ENCODE results near the gene CAMTA1.
A peak's percentile ranks its signal among the peaks of the same experiment; 100 is the strongest.

Gene CAMTA1

DNA sequence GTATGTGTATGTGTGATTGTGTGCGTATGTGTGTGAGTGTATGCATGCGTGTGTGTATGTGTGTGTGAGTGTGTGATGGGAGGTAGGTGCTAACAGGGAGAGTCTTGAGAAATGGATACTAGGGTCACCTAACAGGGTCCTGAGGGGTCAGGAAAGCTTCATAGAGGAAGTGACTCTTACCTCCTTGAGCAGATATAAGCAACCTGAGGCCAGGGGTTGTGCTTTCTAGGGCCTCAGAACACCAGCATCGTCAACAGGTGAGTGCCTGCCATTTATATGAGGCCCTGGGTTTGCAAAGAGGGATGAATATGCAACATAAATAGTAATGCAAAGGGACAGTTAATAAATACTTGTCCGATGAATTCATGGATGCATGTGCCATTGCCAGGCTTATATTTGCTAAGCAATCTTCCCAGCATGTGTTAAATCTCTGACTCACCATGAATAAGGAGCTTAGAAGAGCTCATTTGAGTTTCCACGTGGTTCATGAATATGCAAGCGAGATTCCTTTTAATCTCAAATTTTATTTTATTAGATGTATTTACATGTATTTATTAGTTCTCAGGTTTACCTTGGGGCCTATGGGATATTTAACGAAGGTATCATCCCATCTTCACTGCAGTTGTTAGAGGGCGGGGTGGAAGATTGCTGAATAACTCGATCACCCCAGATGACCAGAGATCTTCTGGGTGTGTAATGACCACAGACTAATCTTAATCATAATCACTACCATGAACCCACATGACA lies 438.3 kb downstream of the CAMTA1 start:
- no peak for DNase-seq

DNA sequence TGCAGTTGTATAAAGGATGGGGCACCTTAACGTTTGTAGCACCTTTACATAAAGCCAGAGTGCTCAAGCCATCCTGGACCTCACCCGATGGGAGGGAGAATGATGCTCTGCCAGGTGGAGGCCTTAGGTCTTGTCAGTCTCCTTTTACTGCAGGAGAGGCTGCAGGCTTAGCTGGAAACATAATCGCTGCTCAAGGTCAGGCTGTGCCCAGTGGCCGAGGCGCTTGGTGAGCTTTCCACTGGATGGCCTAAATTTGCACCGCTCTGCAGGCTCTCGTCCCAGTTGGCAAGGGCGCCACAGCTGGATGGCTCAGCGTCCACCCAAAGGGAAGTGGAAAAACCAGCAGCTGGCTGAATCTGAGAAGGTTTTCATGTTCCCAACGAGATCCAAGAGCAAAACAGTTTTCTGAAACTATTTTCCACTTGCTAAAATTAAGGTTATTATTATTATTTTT lies 438.9 kb downstream of the CAMTA1 start:
- no peak for DNase-seq

DNA sequence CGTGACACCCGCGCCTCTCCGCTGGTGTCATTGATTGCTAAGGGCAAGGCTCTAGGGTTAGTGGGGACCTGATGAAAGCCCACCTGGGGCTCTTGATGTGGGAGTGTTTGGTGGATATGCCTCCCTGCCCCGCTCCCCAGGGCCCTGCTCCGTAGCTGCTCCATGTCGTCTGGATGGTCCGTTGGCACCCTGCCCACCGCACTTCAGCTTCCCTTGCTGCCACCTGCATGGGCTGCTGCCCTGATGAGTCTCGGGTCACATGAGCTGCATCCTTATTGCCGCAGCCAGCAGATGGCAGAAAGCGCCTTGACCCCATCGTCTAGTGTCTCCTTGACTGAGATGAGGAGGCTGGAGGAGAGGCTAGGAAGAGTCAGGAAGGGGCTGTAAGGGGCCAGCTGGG lies 439.4 kb downstream of the CAMTA1 start:
- peak; percentile 87 for DNase-seq

DNA sequence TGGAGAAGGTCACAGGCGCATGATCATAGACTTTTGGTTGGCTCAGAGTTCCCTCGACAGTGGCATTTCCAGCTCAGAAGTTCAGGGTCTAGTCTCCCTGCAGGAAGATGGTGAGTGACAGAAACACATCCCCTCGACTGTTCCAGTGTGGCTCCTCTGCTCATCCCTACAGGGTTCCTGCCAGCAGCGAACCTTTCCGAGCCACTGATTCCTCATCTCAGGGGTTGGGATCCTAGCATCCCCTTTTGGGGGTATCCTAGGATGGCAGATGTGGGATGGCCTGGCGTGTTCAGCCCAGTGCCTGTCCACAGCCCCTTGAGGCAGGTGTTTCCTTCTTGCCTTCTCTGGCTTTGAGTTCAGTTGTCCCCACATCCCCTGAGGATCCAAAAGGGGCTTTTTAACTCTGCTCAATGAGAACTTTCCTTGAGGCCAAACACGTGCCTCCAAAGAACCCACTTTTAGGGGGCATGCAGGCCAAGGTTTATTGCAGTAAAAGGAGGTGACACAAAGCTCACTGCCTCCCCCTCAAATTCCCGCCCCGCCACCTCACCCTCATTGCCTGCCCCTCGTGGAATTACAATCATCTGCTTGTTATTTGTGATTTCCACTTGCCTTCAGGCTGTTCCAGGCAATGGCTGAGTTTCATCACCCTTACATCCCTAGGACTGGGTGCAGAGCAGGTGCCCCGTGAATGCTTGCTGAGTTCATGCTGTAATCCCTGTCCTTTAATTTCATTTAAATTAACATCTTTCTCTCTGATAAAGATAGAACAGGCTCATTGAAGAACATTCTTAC lies 440.7 kb downstream of the CAMTA1 start:
- no peak for DNase-seq

- DNase-seq: no peak
Observed at GRCh38 chr1:7227654-7228053, 442.4 kb downstream of the CAMTA1 start.

DNA sequence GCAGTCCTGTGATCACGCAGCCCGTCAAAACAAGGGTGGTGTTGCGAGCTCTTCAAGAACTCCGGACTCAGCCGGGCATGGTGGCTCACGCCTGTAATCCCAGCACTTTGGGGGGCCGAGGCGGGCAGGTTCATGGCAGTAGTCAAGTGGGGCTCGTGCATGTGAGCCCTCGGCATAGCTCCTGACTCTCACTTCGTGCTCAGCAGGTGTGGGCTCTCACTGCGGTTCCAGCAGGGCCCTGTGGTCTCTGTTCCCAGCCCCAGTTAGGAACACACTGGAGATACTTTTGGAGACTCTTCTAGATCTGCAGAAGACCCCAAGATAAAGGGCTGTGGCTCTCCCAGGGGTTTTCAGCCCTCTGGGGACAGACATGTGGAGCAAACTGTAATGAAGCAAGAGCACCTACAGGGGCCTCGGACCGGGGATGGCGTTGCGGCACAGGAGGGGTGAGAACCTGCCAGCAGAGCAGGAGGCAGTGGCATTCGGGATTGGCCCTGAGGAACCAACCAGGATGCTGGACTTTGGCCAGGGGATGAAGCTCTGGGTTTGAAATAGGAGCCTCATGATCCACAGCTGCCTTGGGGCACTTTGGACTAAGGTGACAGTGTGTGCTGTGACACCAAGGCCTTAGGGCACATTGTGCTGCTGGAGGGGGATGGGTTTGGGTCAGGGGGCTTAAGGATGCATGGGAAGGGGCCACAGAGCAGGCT lies 443.2 kb downstream of the CAMTA1 start:
- DNase-seq: peak; percentile 58

- peak; percentile 75 for DNase-seq
Observed at GRCh38 chr1:7229186-7229585, 443.9 kb downstream of the CAMTA1 start.

DNA sequence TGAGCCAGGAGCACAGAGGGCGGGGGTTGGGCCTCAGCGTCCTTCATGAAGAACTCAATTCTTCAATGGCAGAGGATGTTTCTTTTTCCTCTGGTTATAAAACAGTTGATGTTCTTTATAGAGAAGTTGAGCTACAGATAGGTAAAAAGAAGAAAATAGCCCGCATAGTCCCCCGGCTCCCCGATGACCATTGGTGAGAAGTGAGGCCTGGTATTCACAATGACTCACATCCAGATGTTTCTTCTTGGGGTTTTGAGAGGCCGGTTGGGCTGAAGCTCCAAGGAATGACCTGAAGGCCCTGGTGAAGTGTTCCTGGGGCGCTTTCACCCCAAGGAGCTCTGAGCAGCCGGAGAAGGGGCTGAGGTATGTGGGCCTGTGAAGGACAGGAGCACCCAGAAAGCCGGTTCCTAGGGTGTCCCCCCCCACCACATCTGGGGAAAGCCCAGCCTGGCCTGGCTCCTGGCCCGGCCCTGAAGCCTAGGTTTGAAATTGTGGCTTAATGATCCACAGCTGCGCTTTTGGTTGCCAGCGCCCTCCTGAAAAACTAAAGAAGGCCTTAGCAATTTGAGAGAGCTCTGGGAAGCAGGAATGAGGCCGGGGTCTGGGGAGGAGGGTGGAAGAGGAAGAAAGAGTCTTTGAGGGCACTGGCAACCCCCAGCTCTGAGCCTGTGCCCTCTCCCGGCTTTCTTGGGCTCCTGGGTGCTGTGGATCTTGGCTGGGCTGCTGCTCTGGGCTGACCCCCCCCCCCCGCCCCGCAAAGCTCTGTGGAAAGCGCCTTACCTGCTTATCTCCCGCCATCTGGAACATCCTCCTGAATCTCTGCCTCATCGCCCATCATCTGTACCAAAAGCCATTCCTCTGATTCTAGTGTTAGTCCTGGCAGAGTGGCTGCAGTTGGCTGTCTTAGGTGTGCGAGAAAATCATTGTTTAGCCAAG lies 444.7 kb downstream of the CAMTA1 start:
- no peak for DNase-seq

DNA sequence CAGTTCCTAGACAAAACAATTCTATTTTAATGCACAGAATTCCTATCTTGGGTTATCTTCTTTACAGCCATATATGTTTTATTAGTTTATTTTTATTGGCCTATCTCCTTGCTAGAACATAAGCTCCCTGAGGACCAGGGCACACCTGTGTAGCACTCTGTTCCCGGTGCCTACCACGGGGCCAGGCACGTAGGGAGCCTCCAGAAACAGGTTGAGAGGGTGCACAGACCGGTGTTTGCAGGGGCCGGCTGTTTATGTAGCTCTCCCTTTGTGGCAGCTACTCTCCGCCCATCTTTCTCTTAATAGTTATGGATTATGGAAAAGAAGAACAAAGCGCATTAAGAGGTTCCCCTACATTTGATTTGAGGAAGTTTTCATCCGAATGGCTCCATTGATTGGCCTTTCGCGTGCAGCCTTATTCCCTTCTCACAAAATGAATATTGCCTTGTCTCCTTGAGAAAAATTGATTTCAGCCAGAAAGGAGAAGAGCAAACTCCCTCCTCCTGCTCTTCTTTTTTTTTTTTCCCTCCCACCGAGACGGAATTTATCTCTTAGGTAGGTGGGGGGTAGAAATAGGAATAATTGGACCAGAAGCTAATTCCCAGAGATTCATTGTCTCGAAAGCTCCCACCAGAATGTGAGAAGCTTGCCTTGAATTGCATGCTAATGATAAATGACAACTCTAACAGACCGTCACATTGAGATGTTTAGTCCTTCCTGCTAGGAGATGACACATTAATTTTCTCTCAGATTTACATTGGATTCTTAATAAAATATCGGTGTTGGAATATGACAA lies 447.4 kb downstream of the CAMTA1 start:
- DNase-seq: no peak

GRCh38 chr1:7233237-7233540 lies 447.9 kb downstream of the CAMTA1 start:
- DNase-seq: no peak

DNA sequence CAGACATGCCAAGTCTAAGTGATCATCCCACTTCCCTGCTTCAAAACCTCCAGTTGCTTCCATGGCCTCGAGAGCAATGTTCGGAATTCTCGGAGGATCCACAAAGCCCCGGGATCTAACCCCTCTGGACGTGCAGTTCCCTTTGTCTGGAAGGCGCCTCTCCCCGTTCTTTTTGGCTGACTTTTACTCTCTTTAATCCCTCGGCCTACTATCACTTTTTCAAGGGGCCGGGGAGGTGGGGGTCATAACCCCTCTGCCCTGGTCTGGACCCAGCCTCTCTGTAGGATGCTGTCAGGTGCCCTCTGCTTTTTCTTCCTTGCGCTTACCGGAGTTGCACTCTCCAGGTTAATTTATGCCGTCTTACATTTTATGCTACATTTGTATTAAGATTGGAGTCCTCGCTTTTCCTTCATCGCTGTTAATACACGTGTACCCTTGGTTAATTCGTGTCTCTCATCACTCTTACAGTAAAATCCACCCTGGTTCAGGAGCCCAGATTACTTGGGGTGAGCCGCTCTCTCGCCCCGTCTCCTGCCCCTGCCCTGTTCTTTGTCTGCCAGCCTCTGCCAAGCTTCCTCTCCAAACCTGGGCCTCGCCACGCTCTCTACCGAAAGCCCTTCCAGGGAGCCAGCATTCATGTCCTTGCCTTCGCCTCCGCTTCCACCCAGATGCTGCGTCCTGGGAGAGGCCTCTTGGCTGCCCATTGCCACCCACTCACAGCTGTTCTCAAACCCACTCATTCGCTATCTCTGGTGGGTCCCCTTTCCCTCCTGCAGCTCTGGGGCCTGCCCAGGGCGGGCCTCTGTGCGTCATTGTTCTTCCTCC lies 448.6 kb downstream of the CAMTA1 start:
- no peak for DNase-seq

DNA sequence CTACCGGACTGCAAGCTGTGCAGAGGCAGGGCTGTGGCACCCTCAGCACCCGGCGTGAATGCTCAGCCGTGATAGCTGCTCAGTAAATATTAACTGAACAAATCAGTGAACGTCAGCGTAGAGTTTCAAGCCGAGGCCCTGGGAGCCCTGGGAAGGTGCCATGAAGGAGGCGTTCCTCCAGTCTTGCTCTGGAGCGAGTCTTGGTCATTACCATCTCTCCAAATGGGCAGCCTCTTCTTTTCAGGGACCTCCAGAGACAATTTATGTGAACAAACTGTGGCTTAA lies 449.2 kb downstream of the CAMTA1 start:
- no peak for DNase-seq

GRCh38 chr1:7235871-7236517 lies 450.7 kb downstream of the CAMTA1 start:
- no peak for DNase-seq

DNA sequence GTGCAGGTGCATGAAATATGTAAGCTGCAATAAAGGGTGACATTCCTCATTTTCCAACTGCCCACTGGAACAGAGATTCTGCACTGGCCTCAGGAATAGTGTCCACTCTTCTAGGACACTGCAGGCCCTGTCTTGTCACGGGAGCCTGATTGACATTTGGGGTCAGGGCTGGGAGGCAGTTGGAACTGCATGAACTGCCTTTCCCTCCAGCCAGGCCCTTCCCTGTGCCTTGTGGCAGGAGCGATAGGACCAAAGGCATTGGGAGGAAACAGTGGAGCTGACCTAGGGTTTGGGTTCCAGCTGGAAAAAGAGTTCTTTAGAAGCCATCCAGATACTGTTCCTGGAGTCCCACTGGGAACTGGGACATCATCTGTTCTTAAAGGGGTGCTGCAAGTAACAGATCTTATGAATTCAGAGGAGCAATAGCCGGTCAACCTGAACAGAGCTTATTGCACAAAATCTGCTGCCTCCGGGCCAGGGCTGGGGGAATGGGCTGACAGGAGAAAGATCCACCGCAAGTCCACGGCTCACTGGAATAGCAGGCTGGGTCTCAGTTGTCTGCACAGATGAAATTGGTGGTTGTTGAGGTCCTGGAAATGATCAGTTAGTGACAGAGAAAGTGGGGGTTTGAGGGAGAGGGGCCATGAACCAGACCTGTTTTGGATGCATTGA lies 451.7 kb downstream of the CAMTA1 start:
- no peak for DNase-seq

DNA sequence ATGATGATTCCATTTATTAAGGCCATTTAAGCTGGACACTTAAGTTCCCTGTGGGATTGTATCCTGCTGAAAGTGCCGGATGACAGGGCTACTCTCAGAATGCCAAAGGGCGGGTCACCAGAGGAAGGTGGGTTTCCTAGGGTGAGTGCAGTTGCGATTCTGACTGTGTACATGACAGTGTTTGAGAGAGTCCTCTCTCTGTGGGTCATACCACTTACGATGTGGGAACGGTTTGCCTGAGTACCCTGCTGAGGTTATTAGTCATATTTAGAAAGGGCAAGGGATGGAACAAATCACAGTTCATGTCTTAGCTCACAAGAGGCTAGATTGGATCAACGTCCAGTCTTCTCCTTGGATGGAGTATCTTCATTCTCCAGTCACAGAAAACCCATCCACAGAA lies 461.9 kb downstream of the CAMTA1 start:
- DNase-seq: no peak

GRCh38 chr1:7247791-7248548 lies 462.7 kb downstream of the CAMTA1 start:
- DNase-seq: no peak

GRCh38 chr1:7248549-7249199 lies 463.4 kb downstream of the CAMTA1 start:
- no peak for DNase-seq

- no peak for DNase-seq
Observed at GRCh38 chr1:7249516-7249915, 464.3 kb downstream of the CAMTA1 start.

DNA sequence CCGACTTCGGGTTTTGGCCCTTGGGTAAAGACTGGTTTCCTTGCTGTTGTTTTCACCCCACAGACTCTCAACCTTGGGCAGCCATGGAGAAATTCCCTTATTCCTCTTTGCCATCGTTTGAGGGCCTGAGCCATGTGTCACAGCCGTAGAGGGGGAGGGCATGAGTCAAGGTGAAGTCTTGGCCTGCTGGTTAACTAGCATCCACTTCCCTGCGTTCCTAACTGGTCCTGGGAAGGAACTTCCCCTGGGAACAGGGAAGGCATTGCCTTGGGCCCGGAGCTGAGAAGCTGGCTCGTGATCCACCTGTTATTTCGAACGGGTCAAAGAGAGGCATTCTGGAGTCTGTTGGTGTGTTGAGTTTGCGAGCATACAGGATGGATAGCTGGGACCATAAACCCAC lies 464.9 kb downstream of the CAMTA1 start:
- DNase-seq: no peak

Data from NCI-H510A (cell line).